ENCODE results near the gene NADSYN1. TPM values are rescaled to one million over a fixed set of nuclear protein-coding genes. Genes with fewer than 3 reads are reported as not detected.

NADSYN1 gene
- total and polyA plus RNA-seq, 8 donors = 53.2 to 78.9 (median 61.9) TPM

GRCh38 chr11:71472941-71473792, 20.2 kb downstream of the NADSYN1 start:
- DNase-seq (no peak), ATAC-seq (no peak)
- intact Hi-C loops (cut with DNase I) = no loop called here
- peaks cover 0 to 71% of the 10 kb centered on the region in 2 donors for H3K36me3 ChIP-seq
- no peaks in the 10 kb centered on the region for H3K4me1 ChIP-seq
- H3K4me3 ChIP-seq = no peak overlapping the region
- no peak overlapping the region for H3K27ac ChIP-seq
- H3K9me3 ChIP-seq = no peaks in the 10 kb centered on the region
- no peaks in the 10 kb centered on the region for H3K27me3 ChIP-seq
- TF ChIP-seq, protein P1, sequence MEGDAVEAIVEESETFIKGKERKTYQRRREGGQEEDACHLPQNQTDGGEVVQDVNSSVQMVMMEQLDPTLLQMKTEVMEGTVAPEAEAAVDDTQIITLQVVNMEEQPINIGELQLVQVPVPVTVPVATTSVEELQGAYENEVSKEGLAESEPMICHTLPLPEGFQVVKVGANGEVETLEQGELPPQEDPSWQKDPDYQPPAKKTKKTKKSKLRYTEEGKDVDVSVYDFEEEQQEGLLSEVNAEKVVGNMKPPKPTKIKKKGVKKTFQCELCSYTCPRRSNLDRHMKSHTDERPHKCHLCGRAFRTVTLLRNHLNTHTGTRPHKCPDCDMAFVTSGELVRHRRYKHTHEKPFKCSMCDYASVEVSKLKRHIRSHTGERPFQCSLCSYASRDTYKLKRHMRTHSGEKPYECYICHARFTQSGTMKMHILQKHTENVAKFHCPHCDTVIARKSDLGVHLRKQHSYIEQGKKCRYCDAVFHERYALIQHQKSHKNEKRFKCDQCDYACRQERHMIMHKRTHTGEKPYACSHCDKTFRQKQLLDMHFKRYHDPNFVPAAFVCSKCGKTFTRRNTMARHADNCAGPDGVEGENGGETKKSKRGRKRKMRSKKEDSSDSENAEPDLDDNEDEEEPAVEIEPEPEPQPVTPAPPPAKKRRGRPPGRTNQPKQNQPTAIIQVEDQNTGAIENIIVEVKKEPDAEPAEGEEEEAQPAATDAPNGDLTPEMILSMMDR (IDR thresholded peaks at IDR 0.05) = no peak

DNA sequence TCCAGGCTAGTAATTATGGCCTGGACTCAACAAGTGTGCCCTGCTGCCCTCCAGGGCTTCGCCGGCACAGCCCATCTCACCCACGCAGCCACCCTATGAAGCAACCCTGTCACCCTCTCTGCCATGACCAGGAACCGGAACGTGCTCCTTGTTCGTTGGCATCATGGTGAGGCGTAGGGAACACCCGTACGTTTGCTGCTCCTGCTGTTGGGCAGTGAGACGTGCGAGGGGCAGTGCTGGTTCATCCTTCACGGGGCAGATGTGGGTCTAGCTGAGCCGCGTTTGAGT, 20.7 kb downstream of the NADSYN1 start:
- Histone ChIP-seq H3K36me3 (peaks cover 0 to 76% of the 10 kb centered on the region in 2 donors), H3K9me3 (no peaks in the 10 kb centered on the region), H3K4me3 (no peak overlapping the region), H3K27me3 (no peaks in the 10 kb centered on the region), H3K4me1 (no peaks in the 10 kb centered on the region), H3K27ac (no peak overlapping the region)
- no peak for DNase-seq
- intact Hi-C loops (cut with DNase I) = no loop called here
- TF ChIP-seq, protein P1 (IDR thresholded peaks at IDR 0.05) = no peak
- no peak for ATAC-seq

GRCh38 chr11:71474141-71474770, 21.3 kb downstream of the NADSYN1 start:
- Histone ChIP-seq H3K27ac (no peak overlapping the region), H3K27me3 (no peaks in the 10 kb centered on the region), H3K4me3 (no peak overlapping the region), H3K9me3 (no peaks in the 10 kb centered on the region), H3K4me1 (no peaks in the 10 kb centered on the region), H3K36me3 (peaks cover 0 to 82% of the 10 kb centered on the region in 2 donors)
- intact Hi-C loops (cut with DNase I) = no loop called here
- TF ChIP-seq, protein P1 (IDR thresholded peaks at IDR 0.05) = no peak
- no peak for DNase-seq
- no peak for ATAC-seq

DNA sequence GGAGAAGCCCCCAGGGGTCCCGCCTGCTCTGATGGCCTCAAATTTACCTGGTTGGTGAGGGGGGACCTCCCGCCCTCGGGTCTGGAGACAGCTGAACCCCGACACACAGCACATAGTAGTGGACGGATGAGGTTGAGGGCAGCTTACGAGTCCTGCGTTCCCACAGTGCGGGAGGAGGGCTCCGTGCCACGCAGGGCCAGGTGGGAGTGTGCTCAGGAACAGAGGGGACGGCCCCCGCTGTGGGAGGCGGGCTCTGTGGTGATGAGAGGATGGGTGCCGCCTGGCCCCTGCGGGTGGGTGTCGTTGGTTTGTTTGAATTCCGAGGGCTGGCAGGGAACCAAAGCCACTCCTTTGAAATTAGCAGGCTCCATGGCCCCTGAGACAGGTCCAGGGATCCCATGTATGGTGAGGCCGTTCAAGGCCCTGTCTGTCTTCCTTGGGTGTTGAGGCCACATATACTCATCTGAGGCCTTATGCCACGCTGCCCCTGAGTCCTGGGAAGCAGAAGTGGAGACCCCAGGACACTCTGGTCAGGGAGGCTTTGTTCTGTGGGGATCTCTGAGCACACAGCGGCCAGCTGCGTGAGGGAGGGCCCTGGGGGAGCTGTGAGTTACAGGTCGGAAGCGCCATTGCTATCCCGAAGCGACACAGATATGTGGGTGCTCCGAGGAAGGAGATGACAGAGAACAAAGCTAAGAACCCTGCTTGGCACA, 21.9 kb downstream of the NADSYN1 start:
- no peak for ATAC-seq
- H3K9me3 ChIP-seq = no peaks in the 10 kb centered on the region
- DNase-seq = no peak

More for the DNA sequence above, 21.9 kb downstream of the NADSYN1 start:
- TF ChIP-seq, protein P1 (IDR thresholded peaks at IDR 0.05) = no peak
- Histone ChIP-seq H3K4me3 (no peak overlapping the region), H3K4me1 (no peaks in the 10 kb centered on the region), H3K27ac (no peak overlapping the region), H3K27me3 (no peaks in the 10 kb centered on the region), H3K36me3 (peaks cover 0 to 88% of the 10 kb centered on the region in 2 donors)
- intact Hi-C loops (cut with DNase I) = no loop called here
